Esophagus muscularis mucosa (tissue), 3 donors: Measurements from ENCODE around the gene CCNI2.

ENCODE experiments used
- CTCF ChIP-seq, 3 experiments: fragments of 200-600 bp in 2 of 3; fragments of 450-650 bp in 1 of 3; sonication (generic) in 2 of 3; IDR thresholded peaks; one replicate each; pipeline ENCODE4 v1.5.1; 2017 to 2019; ENCODE audit warnings: antibody characterized with exemption in 3 of 3, mild to moderate bottlenecking in 2 of 3, moderate library complexity in 1 of 3
- POLR2AphosphoS5 ChIP-seq, 2 donors: sonication (generic); formaldehyde crosslinking; IDR thresholded peaks; one replicate each; pipeline ENCODE4 v1.6.1; 2017; ENCODE audit warnings: antibody characterized with exemption in 2 of 2

- TF ChIP-seq CTCF (IDR thresholded peaks at IDR 0.05) (no peak), POLR2AphosphoS5 (IDR thresholded peaks at IDR 0.05) (no peak)
Observed at GRCh38 chr5:132802044-132802684, 54.9 kb downstream of the CCNI2 start.
